CD4-positive, CD25-positive, alpha-beta regulatory T cell (primary cell): ENCODE results near the gene AKR1C1. TPM values are rescaled to one million over a fixed set of nuclear protein-coding genes. Genes with fewer than 3 reads are reported as not detected.
"Not testable (repeated sequence)": the region's sequence is repeated elsewhere in the genome, so short reads cannot be mapped to it uniquely, and the experiment has no call there.

Experiments used
- ATAC-seq, 2 donors: fragments of 150-1000 bp; cut with Tn5 transposase; one replicate each; pipeline ENCODE4 v1.10.0; 2021; ENCODE audit warnings: low read depth in 2 of 2, moderate number of reproducible peaks in 2 of 2, moderate library complexity in 1 of 2
- DNase-seq, 3 donors: peaks; one replicate each; pipeline versions ENCODE4 v3.0.0 to v3.0.0-alpha.2; 2012 to 2022; ENCODE audit warnings: mixed read lengths in 1 of 3
- H3K27ac ChIP-seq: one replicate; pipeline ENCODE4 v1.7.0; 2013; ENCODE audit warnings: mild to moderate bottlenecking, low read length; ENCODE audit not compliant: insufficient read depth, poor library complexity, severe bottlenecking
- H3K27me3 ChIP-seq: one replicate; pipeline ENCODE4 v1.7.0; 2013; ENCODE audit warnings: low read length; ENCODE audit not compliant: control insufficient read depth, insufficient read depth
- H3K36me3 ChIP-seq: one replicate; pipeline ENCODE4 v1.7.0; 2013; ENCODE audit warnings: mild to moderate bottlenecking, low read length, moderate library complexity; ENCODE audit not compliant: control insufficient read depth, insufficient read depth
- H3K4me1 ChIP-seq: 2 replicates; pipeline ENCODE4 v1.7.0; 2013; ENCODE audit warnings: mild to moderate bottlenecking, low read length; ENCODE audit not compliant: insufficient read depth, control insufficient read depth, poor library complexity, severe bottlenecking
- H3K4me3 ChIP-seq: one replicate; pipeline ENCODE4 v1.7.0; 2013; ENCODE audit warnings: low read depth, mild to moderate bottlenecking, low read length, moderate library complexity
- H3K9me3 ChIP-seq, 2 experiments: 1 replicate in 1 of 2; 2 replicates in 1 of 2; pipeline ENCODE4 v1.7.0; 2013; ENCODE audit warnings: low read length in 2 of 2, mild to moderate bottlenecking in 1 of 2, moderate library complexity in 1 of 2; ENCODE audit not compliant: control insufficient read depth in 2 of 2
- H3K27ac Mint-ChIP-seq, 3 donors: one replicate each; pipeline ENCODE4 v1.8.0; 2020 to 2022; ENCODE audit warnings: mild to moderate bottlenecking in 3 of 3, mixed read lengths in 3 of 3, moderate library complexity in 2 of 3
- H3K27me3 Mint-ChIP-seq: one replicate; pipeline ENCODE4 v1.8.0; 2022; ENCODE audit warnings: mild to moderate bottlenecking, mixed read lengths
- H3K36me3 Mint-ChIP-seq: one replicate; pipeline ENCODE4 v1.8.0; 2020; ENCODE audit warnings: mixed read lengths
- H3K4me1 Mint-ChIP-seq, 4 donors: one replicate each; pipeline ENCODE4 v1.8.0; 2020 to 2022; ENCODE audit warnings: mixed read lengths in 4 of 4, mild to moderate bottlenecking in 1 of 4
- H3K4me3 Mint-ChIP-seq, 4 donors: one replicate each; pipeline ENCODE4 v1.8.0; 2020 to 2022; ENCODE audit warnings: mild to moderate bottlenecking in 4 of 4, mixed read lengths in 4 of 4, moderate library complexity in 3 of 4
- H3K9me3 Mint-ChIP-seq, 7 donors: one replicate each; pipeline ENCODE4 v1.8.0; 2020 to 2022; ENCODE audit warnings: mixed read lengths in 7 of 7, mild to moderate bottlenecking in 3 of 7, moderate library complexity in 2 of 7
- polyA plus RNA-seq, 4 donors: library from polyadenylated mRNA; unstranded; fragments of 300-500 nt; fragmentation: Illumina TruSeq; gene quantifications; one replicate each; pipeline ENCODE4 v1.2.3, GENCODE V29; 2021
- total RNA-seq: library from RNA; stranded (reverse); gene quantifications from one replicate; pipeline ENCODE4 v1.2.3, GENCODE V29; 2022

AKR1C1 gene
- total and polyA plus RNA-seq, 5 donors from 2014 or later = 0.14 to 1.5 (median 0.82) TPM; not detected in 1

GRCh38 chr10:4953405-4953804 is 9.8 kb upstream of the AKR1C1 start:
- peaks cover 5% of the 10 kb centered on the region for H3K27me3 Mint-ChIP-seq
- ATAC-seq (no peak), DNase-seq (no peak)
- Histone ChIP-seq H3K9me3 (no peaks in the 10 kb centered on the region), H3K27ac (no peak overlapping the region), H3K4me1 (no peaks in the 10 kb centered on the region), H3K27me3 (no peaks in the 10 kb centered on the region), H3K36me3 (no peaks in the 10 kb centered on the region), H3K4me3 (no peak overlapping the region)
- H3K27ac Mint-ChIP-seq = no peak overlapping the region
- no peaks in the 10 kb centered on the region for H3K4me1 Mint-ChIP-seq
- no peak overlapping the region for H3K4me3 Mint-ChIP-seq
- no peaks in the 10 kb centered on the region for H3K9me3 Mint-ChIP-seq
- H3K36me3 Mint-ChIP-seq = no peaks in the 10 kb centered on the region

- DNase-seq, H3K9me3 ChIP-seq, H3K9me3 Mint-ChIP-seq, H3K27ac ChIP-seq, H3K4me3 Mint-ChIP-seq, H3K36me3 ChIP-seq, H3K36me3 Mint-ChIP-seq, ATAC-seq, H3K27me3 Mint-ChIP-seq, H3K27ac Mint-ChIP-seq, H3K4me3 ChIP-seq, H3K27me3 ChIP-seq, H3K4me1 Mint-ChIP-seq, H3K4me1 ChIP-seq: not testable (repeated sequence)
Observed at GRCh38 chr10:4956088-4956487, 7.1 kb upstream of the AKR1C1 start.

GRCh38 chr10:4956955-4957645 is 6.1 kb upstream of the AKR1C1 start:
- DNase-seq, H3K4me3 Mint-ChIP-seq, H3K9me3 Mint-ChIP-seq, H3K4me3 ChIP-seq, H3K27me3 Mint-ChIP-seq, H3K36me3 ChIP-seq, H3K4me1 Mint-ChIP-seq, H3K27ac ChIP-seq, H3K27ac Mint-ChIP-seq, H3K36me3 Mint-ChIP-seq, H3K4me1 ChIP-seq, ATAC-seq, H3K27me3 ChIP-seq, H3K9me3 ChIP-seq: not testable (repeated sequence)

- not testable (repeated sequence) for H3K27me3 ChIP-seq, H3K27ac Mint-ChIP-seq, H3K4me1 Mint-ChIP-seq, H3K4me3 ChIP-seq, DNase-seq, H3K36me3 ChIP-seq, H3K4me3 Mint-ChIP-seq, ATAC-seq, H3K9me3 ChIP-seq, H3K4me1 ChIP-seq, H3K27ac ChIP-seq, H3K27me3 Mint-ChIP-seq, H3K36me3 Mint-ChIP-seq, H3K9me3 Mint-ChIP-seq
Observed at GRCh38 chr10:4961558-4961957, 1.7 kb upstream of the AKR1C1 start.

GRCh38 chr10:4962308-4962707 is 907 bp upstream of the AKR1C1 start:
- not testable (repeated sequence) for H3K4me3 Mint-ChIP-seq, H3K4me1 Mint-ChIP-seq, H3K36me3 ChIP-seq, H3K27ac Mint-ChIP-seq, H3K9me3 ChIP-seq, H3K4me3 ChIP-seq, DNase-seq, H3K36me3 Mint-ChIP-seq, H3K27me3 Mint-ChIP-seq, H3K9me3 Mint-ChIP-seq, ATAC-seq, H3K27ac ChIP-seq, H3K27me3 ChIP-seq, H3K4me1 ChIP-seq

GRCh38 chr10:4963815-4964154 is 570 bp downstream of the AKR1C1 start:
- not testable (repeated sequence) for H3K27me3 ChIP-seq, H3K4me1 Mint-ChIP-seq, DNase-seq, H3K27me3 Mint-ChIP-seq, H3K4me3 ChIP-seq, H3K27ac Mint-ChIP-seq, H3K9me3 Mint-ChIP-seq, H3K9me3 ChIP-seq, H3K27ac ChIP-seq, H3K4me3 Mint-ChIP-seq, ATAC-seq, H3K36me3 ChIP-seq, H3K36me3 Mint-ChIP-seq, H3K4me1 ChIP-seq

- not testable (repeated sequence) for H3K4me3 ChIP-seq, H3K4me1 Mint-ChIP-seq, H3K9me3 ChIP-seq, H3K27ac ChIP-seq, H3K4me1 ChIP-seq, H3K27ac Mint-ChIP-seq, H3K27me3 ChIP-seq, H3K36me3 ChIP-seq, H3K4me3 Mint-ChIP-seq, H3K36me3 Mint-ChIP-seq, H3K9me3 Mint-ChIP-seq, ATAC-seq, H3K27me3 Mint-ChIP-seq, DNase-seq
Observed at GRCh38 chr10:4965763-4966162, 2.5 kb downstream of the AKR1C1 start.

- H3K27me3 Mint-ChIP-seq, H3K4me3 ChIP-seq, H3K4me1 Mint-ChIP-seq, H3K27me3 ChIP-seq, H3K36me3 ChIP-seq, H3K9me3 Mint-ChIP-seq, H3K9me3 ChIP-seq, H3K27ac ChIP-seq, ATAC-seq, H3K36me3 Mint-ChIP-seq, DNase-seq, H3K4me3 Mint-ChIP-seq, H3K27ac Mint-ChIP-seq, H3K4me1 ChIP-seq: not testable (repeated sequence)
Observed at GRCh38 chr10:4967189-4967588, 4.0 kb downstream of the AKR1C1 start.
